ENCODE data around the gene HMGB1. TPM values are rescaled to one million over a fixed set of nuclear protein-coding genes. Genes with fewer than 3 reads are reported as not detected.

Gene HMGB1
- total RNA-seq, 2 experiments from 2014 or later = 666 to 676 TPM

DNA sequence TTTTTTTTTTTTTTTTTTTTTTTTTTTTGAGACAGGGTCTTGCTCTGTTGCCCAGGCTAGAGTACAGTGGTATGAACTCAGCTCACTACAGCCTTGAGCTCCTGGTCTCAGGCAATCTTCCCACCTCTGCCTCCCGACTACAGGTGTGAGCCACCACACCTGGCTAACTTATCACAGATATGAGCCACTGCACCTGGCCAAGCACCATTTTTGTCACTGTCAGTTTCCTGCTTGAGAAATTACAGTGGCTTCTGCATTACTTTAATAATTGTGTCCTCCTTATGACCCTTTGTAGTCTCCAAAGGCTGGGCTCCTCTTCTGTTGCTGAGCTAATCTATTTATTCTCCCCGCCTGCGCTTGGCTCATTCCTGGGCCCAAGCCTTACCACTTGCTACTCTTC lies 27.4 kb downstream of the HMGB1 start:
- Mint-ChIP-seq H3K27ac (no peak overlapping the region), H3K27me3 (no peaks in the 10 kb centered on the region), H3K4me3 (no peak overlapping the region), H3K9me3 (no peaks in the 10 kb centered on the region), H3K36me3 (ENCODE audit: low read depth) (no peaks in the 10 kb centered on the region), H3K4me1 (ENCODE audit: low read depth) (peaks cover 7% of the 10 kb centered on the region)
- POLR2A ChIA-PET = no interaction called here
- TF ChIP-seq, protein P1, sequence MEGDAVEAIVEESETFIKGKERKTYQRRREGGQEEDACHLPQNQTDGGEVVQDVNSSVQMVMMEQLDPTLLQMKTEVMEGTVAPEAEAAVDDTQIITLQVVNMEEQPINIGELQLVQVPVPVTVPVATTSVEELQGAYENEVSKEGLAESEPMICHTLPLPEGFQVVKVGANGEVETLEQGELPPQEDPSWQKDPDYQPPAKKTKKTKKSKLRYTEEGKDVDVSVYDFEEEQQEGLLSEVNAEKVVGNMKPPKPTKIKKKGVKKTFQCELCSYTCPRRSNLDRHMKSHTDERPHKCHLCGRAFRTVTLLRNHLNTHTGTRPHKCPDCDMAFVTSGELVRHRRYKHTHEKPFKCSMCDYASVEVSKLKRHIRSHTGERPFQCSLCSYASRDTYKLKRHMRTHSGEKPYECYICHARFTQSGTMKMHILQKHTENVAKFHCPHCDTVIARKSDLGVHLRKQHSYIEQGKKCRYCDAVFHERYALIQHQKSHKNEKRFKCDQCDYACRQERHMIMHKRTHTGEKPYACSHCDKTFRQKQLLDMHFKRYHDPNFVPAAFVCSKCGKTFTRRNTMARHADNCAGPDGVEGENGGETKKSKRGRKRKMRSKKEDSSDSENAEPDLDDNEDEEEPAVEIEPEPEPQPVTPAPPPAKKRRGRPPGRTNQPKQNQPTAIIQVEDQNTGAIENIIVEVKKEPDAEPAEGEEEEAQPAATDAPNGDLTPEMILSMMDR (IDR thresholded peaks at IDR 0.05) = no peak
- intact Hi-C loops (cut with micrococcal nuclease) = no loop called here
- CTCF ChIA-PET = interaction anchor here (1.1 kb wide), 1 partner anchor 12 kb away, joined by 4 read pairs; no protein-coding TSS in a partner anchor
- DNase-seq (no peak), ATAC-seq (no peak)

DNA sequence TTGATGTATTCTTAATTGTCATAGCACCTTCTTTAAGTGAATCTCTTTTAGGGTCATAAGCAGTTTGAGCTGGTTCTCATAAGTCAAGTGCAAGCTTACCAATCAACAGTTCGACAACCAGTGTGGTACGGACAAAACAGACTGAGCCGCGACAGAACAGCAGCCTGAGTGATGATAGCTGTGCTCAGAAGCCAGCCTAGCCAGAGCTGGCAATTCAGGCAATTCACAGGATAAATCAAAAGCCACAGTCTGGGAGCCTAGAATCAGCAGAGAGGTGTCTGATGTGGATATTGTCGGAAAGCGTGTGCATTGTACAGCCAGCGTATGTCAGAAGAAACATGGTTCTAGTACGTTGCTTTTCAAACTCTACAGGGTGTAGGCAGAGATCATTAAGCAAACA lies 28.6 kb downstream of the HMGB1 start:
- Mint-ChIP-seq H3K36me3 (ENCODE audit: low read depth) (no peaks in the 10 kb centered on the region), H3K27ac (no peak overlapping the region), H3K4me3 (no peak overlapping the region), H3K4me1 (ENCODE audit: low read depth) (peaks cover 7% of the 10 kb centered on the region), H3K27me3 (no peaks in the 10 kb centered on the region), H3K9me3 (no peaks in the 10 kb centered on the region)
- CTCF ChIA-PET = interaction anchor here (0.8 to 1.5 kb wide), 4 partner anchors 13 to 82 kb away, joined by 3 to 4 read pairs (median 4); no protein-coding TSS in a partner anchor
- TF ChIP-seq, protein P1 (IDR thresholded peaks at IDR 0.05) = no peak
- intact Hi-C loops (cut with micrococcal nuclease) = no loop called here
- POLR2A ChIA-PET = interaction anchor here (0.7 to 1.1 kb wide), 2 partner anchors 27 to 64 kb away, joined by 3 to 4 read pairs; no protein-coding TSS in a partner anchor
- ATAC-seq (no peak), DNase-seq (no peak)

DNA sequence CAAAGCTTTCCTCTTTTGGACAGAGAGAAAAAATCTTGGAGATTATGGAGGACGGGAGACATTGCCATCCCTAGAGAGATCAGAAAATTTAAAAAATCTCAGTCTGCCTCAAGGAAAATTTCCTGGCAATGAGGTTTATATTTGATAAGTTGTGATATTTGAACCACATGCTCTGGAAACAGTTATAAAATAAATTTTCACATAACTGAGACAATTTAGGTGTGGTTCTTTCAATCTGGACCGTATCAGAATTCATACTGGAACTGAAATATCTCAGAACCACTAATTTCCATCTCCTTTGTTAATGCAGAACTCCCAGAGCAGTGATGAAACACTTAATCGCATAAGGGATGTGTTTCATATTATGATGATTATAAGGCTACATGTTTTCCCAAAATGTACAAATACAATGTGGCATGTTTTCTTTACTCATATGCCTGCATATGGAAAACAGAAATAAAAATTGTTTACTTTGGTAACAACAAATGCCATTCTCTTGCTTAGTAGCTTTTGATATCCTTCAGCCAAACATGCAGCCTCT lies 29.8 kb downstream of the HMGB1 start:
- no peak overlapping the region for H3K4me3 Mint-ChIP-seq
- DNase-seq (no peak), ATAC-seq (no peak)
- no peak overlapping the region for H3K27ac Mint-ChIP-seq
- POLR2A ChIA-PET = no interaction called here
- no peaks in the 10 kb centered on the region for H3K27me3 Mint-ChIP-seq
- TF ChIP-seq, protein P1 (IDR thresholded peaks at IDR 0.05) = no peak
- H3K9me3 Mint-ChIP-seq = no peaks in the 10 kb centered on the region
- CTCF ChIA-PET = interaction anchor here (1.5 kb wide), 1 partner anchor 81 kb away, joined by 4 read pairs; no protein-coding TSS in a partner anchor
- H3K4me1 Mint-ChIP-seq (ENCODE audit: low read depth) = peaks cover 13% of the 10 kb centered on the region
- no peaks in the 10 kb centered on the region for H3K36me3 Mint-ChIP-seq (ENCODE audit: low read depth)
- intact Hi-C loops (cut with micrococcal nuclease) = no loop called here

DNA sequence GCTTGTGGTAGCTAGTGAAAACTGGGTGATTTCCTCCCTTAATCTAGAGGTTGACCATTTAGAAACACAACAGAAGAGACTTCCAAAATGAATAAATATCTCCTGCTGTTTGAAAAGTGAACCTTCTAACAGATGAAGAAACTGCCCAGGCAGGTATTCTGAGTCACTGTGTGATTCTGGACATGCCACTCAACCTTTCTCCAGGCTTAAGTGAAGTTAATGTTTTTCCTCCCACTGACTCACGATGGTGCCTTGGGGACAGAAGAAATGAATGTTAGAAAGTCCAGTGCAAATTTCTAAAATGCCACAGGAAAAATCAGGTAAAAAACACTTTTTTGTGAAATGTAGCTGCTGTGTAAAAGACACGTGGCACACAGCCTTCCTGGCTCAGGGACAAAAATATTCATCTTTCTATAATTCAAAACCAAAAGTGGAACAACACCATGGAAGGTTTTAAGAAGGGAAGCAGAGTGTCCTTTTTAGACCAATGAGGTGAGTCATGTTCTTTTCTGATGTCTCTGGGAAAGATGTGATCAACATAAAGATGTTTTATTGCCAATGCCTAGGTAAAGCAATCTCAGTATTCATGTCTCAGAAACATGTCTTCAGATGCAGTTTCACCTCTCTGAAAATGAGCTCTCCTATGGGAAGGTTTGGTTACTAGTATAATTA lies 34.3 kb downstream of the HMGB1 start:
- TF ChIP-seq, protein P1 (IDR thresholded peaks at IDR 0.05) = no peak
- POLR2A ChIA-PET = interaction anchor here (0.8 to 2.9 kb wide), 5 partner anchors 26 to 584 kb away, joined by 3 to 6 read pairs (median 3); partner anchors contain the start of gene USPL1
- Mint-ChIP-seq H3K36me3 (ENCODE audit: low read depth) (no peaks in the 10 kb centered on the region), H3K4me3 (no peak overlapping the region), H3K4me1 (ENCODE audit: low read depth) (peaks cover 29% of the 10 kb centered on the region), H3K27ac (peak overlapping the region; percentile 47), H3K27me3 (no peaks in the 10 kb centered on the region), H3K9me3 (no peaks in the 10 kb centered on the region)
- DNase-seq (no peak), ATAC-seq (no peak)
- CTCF ChIA-PET = interaction anchor here (1.1 to 1.2 kb wide), 3 partner anchors 24 to 613 kb away, joined by 3 to 5 read pairs (median 5); no protein-coding TSS in a partner anchor
- intact Hi-C loops (cut with micrococcal nuclease) = no loop called here

All from activated CD8-positive, alpha-beta T cell treated with anti-CD3 and anti-CD28 coated beads for 36 hours (primary cell).